DMS114 treated with DMSO at 0.1 percent for 48 hours (cell line): ENCODE measurements around the gene BNC2.

ENCODE experiments used
- DNase-seq: peaks from one replicate; lab custom pipeline; 2025; ENCODE audit not compliant: unreplicated experiment; lab: John Stamatoyannopoulos, UW

The BNC2 gene

DNA sequence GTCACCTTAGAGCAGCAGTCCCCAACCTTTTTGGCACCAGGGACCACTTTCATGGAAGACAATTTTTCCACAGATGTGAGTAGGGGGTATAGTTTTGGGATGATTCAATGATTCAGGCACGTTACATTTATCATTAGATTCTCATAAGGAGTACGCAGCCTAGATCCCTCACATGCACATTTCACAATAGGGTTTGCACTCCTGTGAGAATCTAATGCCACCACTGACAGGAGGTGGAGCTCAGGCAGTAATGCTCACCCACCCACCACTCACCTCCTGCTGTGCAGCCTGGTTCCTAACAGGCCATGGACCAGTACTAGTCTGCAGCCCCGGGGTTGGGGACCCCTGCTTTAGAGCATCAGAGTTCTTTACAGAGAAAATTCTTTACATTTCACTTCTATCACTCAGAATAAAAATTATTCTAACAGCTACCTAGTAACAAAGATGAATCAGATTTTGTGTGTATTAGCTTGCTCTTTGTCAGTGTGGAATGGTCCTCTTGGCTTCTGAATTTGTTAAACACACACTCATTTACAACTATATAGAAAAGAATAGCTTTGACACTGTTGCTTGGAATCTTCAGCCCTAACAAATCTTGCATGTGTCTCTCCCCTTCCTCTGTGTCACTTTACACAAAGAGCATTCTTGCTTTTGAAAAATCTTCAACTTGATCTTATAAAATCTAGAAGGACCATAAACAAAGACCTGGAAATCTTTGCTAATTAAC lies 438.6 kb downstream of the BNC2 start:
- no peak for DNase-seq

- no peak for DNase-seq
Measured at GRCh38 chr9:16429671-16430070, 440.8 kb downstream of the BNC2 start.

DNA sequence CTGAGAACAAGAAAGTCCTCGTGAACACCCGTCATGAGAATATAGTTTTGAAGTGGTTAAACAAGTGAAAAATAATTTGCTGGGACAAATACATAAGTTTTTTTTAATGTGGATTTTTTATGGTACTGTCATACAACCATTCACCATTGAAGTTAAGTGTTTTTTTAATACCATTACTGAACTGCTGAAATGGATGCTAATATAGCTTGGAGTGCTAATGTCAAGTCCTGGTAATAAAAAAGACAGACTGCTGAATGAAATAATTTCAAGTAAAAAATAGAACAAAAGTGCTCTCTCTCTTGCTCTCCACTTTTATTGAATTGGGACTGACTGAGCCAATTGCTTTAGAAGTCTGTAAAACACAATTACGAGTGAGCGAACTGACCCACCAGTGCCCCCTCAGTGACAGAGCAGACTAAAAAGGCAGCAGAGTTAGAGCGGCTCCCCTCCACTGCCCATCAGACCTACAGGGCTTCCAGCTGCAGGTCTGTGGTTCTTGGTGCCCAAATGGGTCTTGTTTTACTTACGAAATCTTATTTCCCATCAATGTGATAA lies 442.5 kb downstream of the BNC2 start:
- no peak for DNase-seq

DNA sequence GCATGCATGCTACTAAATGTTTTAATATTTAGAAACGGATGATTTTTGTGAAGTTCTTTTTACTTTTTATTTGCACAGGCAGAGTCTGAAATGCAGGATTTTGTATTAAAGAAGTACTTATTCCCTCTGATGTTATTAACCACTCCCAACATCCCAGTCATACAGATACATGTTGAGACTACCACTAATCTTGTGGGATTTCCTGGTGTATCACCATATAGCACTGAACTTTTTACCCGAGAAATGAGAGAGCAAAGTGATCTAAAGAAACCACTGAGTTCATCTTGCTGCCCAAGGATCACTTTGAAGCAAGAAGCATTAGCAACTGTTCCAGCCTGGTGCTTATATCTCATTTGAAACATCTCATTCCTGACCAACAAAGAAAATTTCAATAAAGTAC lies 443.8 kb downstream of the BNC2 start:
- no peak for DNase-seq

GRCh38 chr9:16425562-16426231 lies 444.8 kb downstream of the BNC2 start:
- DNase-seq, result no peak

- no peak for DNase-seq
Measured at GRCh38 chr9:16422114-16422513, 448.4 kb downstream of the BNC2 start.

GRCh38 chr9:16421532-16421931 lies 448.9 kb downstream of the BNC2 start:
- DNase-seq, result no peak

DNA sequence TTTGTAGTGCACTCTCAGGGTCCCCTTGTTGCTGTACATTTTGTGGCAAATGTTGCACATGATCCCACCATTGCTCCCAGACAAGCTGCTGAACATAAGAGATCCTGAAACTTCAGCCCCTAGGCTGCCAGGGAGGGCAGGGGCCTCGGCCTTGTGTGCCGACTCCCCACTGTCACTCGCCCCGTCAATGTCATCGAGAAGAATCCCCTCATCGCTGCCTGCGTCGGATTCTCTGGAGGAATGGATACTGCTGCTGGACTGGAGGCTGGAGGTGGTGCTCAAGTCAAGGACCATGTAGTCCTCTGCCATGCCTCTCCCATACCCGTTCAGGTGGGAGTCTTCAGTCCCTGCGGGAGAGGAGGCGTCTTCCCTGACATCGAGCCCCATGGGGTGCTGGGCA lies 451.3 kb downstream of the BNC2 start:
- DNase-seq, result no peak

DNA sequence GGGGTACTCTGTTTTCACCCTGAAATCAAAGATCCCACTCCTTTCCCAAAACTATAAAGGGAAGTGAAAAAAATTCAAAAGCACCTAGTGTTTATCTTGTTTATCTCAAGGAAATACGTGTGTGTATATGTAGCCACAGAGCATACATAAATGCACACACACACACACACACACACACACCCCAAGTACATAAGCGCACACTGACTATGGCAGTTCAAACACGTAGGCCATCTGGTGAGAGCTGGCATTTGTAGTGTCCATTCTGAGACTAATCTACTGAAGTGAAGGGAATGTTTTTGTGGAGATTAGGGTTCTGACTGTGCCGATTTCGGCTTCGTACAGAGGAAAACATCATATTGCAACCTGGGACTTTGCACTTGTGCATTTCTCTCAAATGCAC lies 451.7 kb downstream of the BNC2 start:
- DNase-seq, result no peak

- no peak for DNase-seq
Measured at GRCh38 chr9:16417749-16418148, 452.7 kb downstream of the BNC2 start.

GRCh38 chr9:16417161-16417560 lies 453.3 kb downstream of the BNC2 start:
- DNase-seq, result no peak

- no peak for DNase-seq
Measured at GRCh38 chr9:16414451-16414850, 456.0 kb downstream of the BNC2 start.

DNA sequence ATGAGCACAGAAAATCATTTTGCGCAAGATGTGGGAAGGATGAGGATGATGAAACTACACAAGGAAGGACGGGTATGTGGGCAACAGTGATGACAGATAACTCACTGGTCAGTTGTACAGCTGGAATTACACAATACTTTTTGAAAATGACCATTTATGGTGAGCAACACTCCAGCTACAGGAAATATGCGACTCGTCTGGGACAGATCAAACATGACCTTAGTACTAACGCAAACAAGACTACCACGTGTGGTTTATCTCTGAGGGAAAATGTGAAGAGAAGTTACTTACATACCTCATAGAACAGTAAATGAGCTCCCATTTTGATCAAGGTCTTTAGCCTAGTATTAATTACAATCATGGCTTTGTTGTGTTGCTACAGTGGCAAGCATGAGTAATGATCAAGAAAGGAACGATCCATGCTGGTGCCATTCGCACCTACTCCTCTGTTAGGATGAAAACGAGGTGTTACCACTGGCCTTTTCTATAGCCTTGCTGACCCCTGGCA lies 456.9 kb downstream of the BNC2 start:
- no peak for DNase-seq

DNA sequence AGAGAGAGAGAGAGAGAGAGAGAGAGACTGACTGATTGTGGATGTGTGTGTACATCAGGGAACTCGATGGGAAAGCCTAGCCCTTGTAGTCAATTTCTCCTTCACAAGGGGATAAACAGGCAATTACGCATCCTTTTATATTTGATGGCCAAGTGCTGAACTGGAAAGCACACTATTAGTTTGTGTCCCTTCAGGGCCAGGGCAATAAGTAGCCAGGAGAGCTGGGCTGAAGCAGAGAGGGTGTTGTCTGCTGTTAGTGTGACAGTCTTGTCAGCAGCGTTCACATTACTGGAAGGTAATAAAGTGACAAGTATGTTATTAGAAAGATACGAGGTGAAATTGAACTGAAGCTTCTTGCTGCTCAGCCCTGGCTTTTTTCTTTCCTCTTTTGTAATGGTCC lies 457.7 kb downstream of the BNC2 start:
- no peak for DNase-seq

DNA sequence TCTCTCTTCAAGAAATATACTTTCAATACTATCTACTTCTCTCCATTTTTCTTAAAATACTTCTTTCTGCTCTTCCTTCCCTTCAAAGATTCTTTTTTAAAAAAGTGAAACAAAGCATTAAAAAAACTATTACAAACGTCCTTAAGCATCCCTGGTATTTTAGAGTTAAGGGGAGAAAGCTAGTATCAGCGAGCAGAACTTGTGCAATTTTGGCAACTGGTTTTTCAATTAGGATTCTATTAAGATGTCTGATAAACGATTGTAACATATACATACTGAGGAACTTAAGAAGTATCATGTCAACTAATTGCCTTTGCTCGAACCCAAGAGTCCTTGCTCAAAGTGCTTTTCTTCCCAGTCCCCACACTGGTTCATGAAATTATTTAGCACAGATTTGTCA lies 459.2 kb downstream of the BNC2 start:
- DNase-seq, result no peak

- no peak for DNase-seq
Measured at GRCh38 chr9:16410601-16411280, 459.7 kb downstream of the BNC2 start.

DNA sequence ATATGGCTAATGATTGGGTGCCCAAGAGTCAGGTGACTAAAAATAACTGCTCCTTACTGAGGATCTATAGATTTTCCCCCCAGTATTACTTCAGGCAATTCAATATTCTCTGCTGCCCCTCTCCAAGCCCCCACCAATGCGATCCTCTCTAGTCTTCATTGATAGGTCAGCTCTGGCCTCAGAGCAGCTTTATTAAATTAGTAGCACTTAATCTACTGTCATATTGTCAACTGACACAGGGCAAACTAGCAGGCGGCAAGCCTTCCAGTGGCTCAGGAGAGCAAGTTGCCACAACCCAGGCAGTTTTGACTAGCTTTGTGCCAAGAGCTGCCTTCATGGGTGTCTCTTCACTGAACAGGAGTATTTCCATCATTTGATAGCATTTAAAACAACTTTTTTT lies 462.9 kb downstream of the BNC2 start:
- DNase-seq, result no peak

- no peak for DNase-seq
Measured at GRCh38 chr9:16406526-16407225, 463.8 kb downstream of the BNC2 start.

- DNase-seq, result no peak
Measured at GRCh38 chr9:16405421-16405820, 465.0 kb downstream of the BNC2 start.

DNA sequence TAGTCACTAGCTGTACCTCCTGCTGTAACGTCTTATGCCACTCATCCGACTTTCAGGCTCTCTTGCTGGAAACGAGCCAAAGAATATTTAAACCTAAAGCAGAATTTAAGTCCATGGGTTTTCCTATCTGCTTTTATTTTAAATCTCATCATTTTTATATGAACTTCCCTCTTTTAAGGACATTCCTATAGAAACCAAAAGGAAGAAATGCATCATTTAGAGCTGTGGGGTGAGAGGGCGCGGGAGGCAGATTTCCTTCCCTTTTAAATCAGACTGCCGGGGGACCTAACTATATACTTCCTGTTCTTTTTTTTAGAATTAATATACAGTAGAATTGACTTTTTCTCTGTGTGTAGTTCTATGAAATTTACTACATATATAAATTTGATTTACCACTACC lies 468.8 kb downstream of the BNC2 start:
- DNase-seq, result no peak

- DNase-seq, result no peak
Measured at GRCh38 chr9:16398691-16399090, 471.8 kb downstream of the BNC2 start.
